GM12878 (cell line): ENCODE data around the gene MPZL1. TPM values are rescaled to one million over a fixed set of nuclear protein-coding genes. Genes with fewer than 3 reads are reported as not detected.

Experiments
- ATAC-seq: fragments of 200-7000 bp; cut with Tn5 transposase; 3 replicates; pipeline ENCODE4 v1.9.1; 2020; ENCODE audit warnings: mild to moderate bottlenecking, moderate library complexity
- BruUV-seq: library from RNA; stranded (reverse); fragments of 400-500 nt; replicated peaks from 2 replicates; lab custom pipeline; 2021; lab: Mats Ljungman, UMichigan
- CTCF ChIA-PET: fragments of 300-600 bp; sonication (Branson Sonifier 250); formaldehyde crosslinking; extraction: SDS; loops from one replicate; lab custom pipeline; 2021; ENCODE audit warnings: inconsistent platforms; lab: Yijun Ruan, JAX
- POLR2A ChIA-PET: fragments of 350-600 bp; formaldehyde crosslinking; extraction: SDS; loops from one replicate; lab custom pipeline; 2021; ENCODE audit warnings: inconsistent platforms; lab: Charles Lee
- RAD21 ChIA-PET: fragments of 300-600 bp; sonication (Branson Sonifier 250); formaldehyde crosslinking; loops from one replicate; lab custom pipeline; 2023; ENCODE audit warnings: antibody characterized with exemption; ENCODE audit not compliant: unreplicated experiment; lab: Charles Lee
- SMC1A ChIA-PET: fragments of 300-600 bp; sonication (Branson Sonifier 250); formaldehyde crosslinking; loops from one replicate; lab custom pipeline; 2023; ENCODE audit not compliant: unreplicated experiment, uncharacterized antibody; lab: Charles Lee
- DNase-seq: peaks from one replicate; pipeline ENCODE4 v3.0.0-alpha.2; 2011; ENCODE audit warnings: low read depth, low spot score
- FAIRE-seq: peaks from 3 replicates; lab custom pipeline; 2011; peaks lifted over from hg19 to GRCh38; lab: Jason Lieb, UNC
- H2AFZ ChIP-seq: 2 replicates; pipeline ENCODE4 v1.6.0; 2011; ENCODE audit warnings: low read depth, low read length, control low read depth; ENCODE audit not compliant: control insufficient read depth
- H3K27ac ChIP-seq: 2 replicates; pipeline ENCODE4 v1.5.1; 2011; ENCODE audit warnings: control low read depth; ENCODE audit not compliant: control insufficient read depth, insufficient read depth
- H3K27me3 ChIP-seq, 2 experiments: replicated peaks in 1 of 2; 2 replicates each; pipeline versions ENCODE4 v1.6.0 to v1.6.1; 2011; ENCODE audit warnings: low read length in 1 of 2; ENCODE audit not compliant: control insufficient read depth in 2 of 2, insufficient read depth in 2 of 2
- H3K36me3 ChIP-seq, 2 experiments: 2 replicates each; pipeline ENCODE4 v1.5.1; 2011; ENCODE audit warnings: low read length in 1 of 2; ENCODE audit not compliant: control insufficient read depth in 2 of 2, insufficient read depth in 2 of 2
- H3K4me1 ChIP-seq: 2 replicates; pipeline ENCODE4 v1.6.1; 2011; ENCODE audit warnings: mild to moderate bottlenecking, low read length, moderate library complexity, mixed read lengths; ENCODE audit not compliant: control insufficient read depth, insufficient read depth
- H3K4me2 ChIP-seq: 2 replicates; pipeline ENCODE4 v1.6.0; 2011; ENCODE audit warnings: control low read depth; ENCODE audit not compliant: control insufficient read depth, insufficient read depth
- H3K4me3 ChIP-seq: fragments of 200-600 bp; sonication (generic); 2 replicates; pipeline ENCODE4 v1.5.1; 2016
- H3K79me2 ChIP-seq: 2 replicates; pipeline ENCODE4 v1.6.0; 2011; ENCODE audit warnings: low read length; ENCODE audit not compliant: control insufficient read depth, insufficient read depth
- H3K9ac ChIP-seq: 2 replicates; pipeline ENCODE4 v1.8.0; 2011; ENCODE audit warnings: low read length, control low read depth, mixed read lengths; ENCODE audit not compliant: control insufficient read depth, insufficient read depth
- H3K9me3 ChIP-seq: replicated peaks from 3 replicates; pipeline ENCODE4 v1.5.1; 2011; ENCODE audit warnings: mild to moderate bottlenecking, low read length; ENCODE audit not compliant: control insufficient read depth, insufficient read depth
- H4K20me1 ChIP-seq: 2 replicates; pipeline ENCODE4 v1.6.0; 2011; ENCODE audit not compliant: control insufficient read depth, insufficient read depth
- EGR1 ChIP-seq, 2 experiments: IDR thresholded peaks; 1 replicate in 1 of 2; 2 replicates in 1 of 2; pipeline ENCODE4 v1.6.1; 2011 to 2012; ENCODE audit warnings: low read depth in 2 of 2, low read length in 2 of 2, borderline replicate concordance in 1 of 2, mild to moderate bottlenecking in 1 of 2, moderate library complexity in 1 of 2
- FOS ChIP-seq: IDR thresholded peaks from 3 replicates; pipeline ENCODE4 v1.6.1; 2011; ENCODE audit warnings: borderline replicate concordance; ENCODE audit not compliant: insufficient read length; ENCODE audit errors: extremely low read depth
- HCFC1 ChIP-seq: fragments of 150-350 bp; IDR thresholded peaks from 2 replicates; pipeline ENCODE4 v1.6.1; 2014; ENCODE audit warnings: low read length
- IKZF2 ChIP-seq, 2 experiments: fragments of 450-650 bp; IDR thresholded peaks; 2 replicates each; pipeline ENCODE4 v1.6.1; 2017; ENCODE audit warnings: mild to moderate bottlenecking in 2 of 2, moderate library complexity in 2 of 2
- IRF5 ChIP-seq: fragments of 450-650 bp; IDR thresholded peaks from 2 replicates; pipeline ENCODE4 v1.6.1; 2017; ENCODE audit warnings: borderline replicate concordance
- KAT2A ChIP-seq: conservative IDR thresholded peaks from 2 replicates; pipeline ENCODE4 v1.6.1; 2011; ENCODE audit warnings: low read depth, low read length; ENCODE audit not compliant: control insufficient read depth
- NR2C2 ChIP-seq: IDR thresholded peaks from 2 replicates; pipeline ENCODE4 v1.6.1; 2011; ENCODE audit warnings: borderline replicate concordance, low read depth; ENCODE audit not compliant: control insufficient read depth, insufficient read length
- RUNX3 ChIP-seq: IDR thresholded peaks from 2 replicates; pipeline ENCODE4 v1.6.1; 2012; ENCODE audit warnings: low read length, inconsistent platforms
- SP1 ChIP-seq: IDR thresholded peaks from one replicate; pipeline ENCODE4 v1.6.1; 2011; ENCODE audit warnings: low read depth, low read length
- ZBTB33 ChIP-seq: fragments of 450-650 bp; IDR thresholded peaks from 2 replicates; pipeline ENCODE4 v1.6.1; 2017; ENCODE audit warnings: mild to moderate bottlenecking
- ZNF274 ChIP-seq: IDR thresholded peaks from one replicate; pipeline ENCODE4 v1.8.0; 2011; ENCODE audit not compliant: insufficient read length, insufficient read depth
- WGBS: methylation state at CpG from one replicate; pipeline ENCODE4 v1.1.6; 2016; ENCODE audit warnings: low lambda C conversion rate; ENCODE audit not compliant: insufficient replicate concordance, insufficient coverage; ENCODE audit errors: missing lambda C conversion rate; 5-methylcytosine and 5-hydroxymethylcytosine counted together
- in situ Hi-C: fragments of 300-500 bp; cut with MboI; formaldehyde crosslinking; loops from 9 replicates; pipeline ENCODE4 v1.14.3; 2018; ENCODE audit warnings: mixed read lengths
- intact Hi-C: fragments of 100-400 bp; cut with micrococcal nuclease; formaldehyde crosslinking; loops from one replicate; pipeline ENCODE4 v1.14.2; 2022; ENCODE audit not compliant: unreplicated experiment
- polyA plus RNA-seq, 11 experiments: library from polyadenylated mRNA; depleted of rRNA in 4 of 11; unstranded in 6 of 11; stranded (reverse) in 5 of 11; fragments of >200 nt; fragmentation: Nextera tagmentation in 4 of 11; fragmentation: Illumina TruSeq in 1 of 11; extraction: Ambion mirVana in 4 of 11; extraction: Trizol in 1 of 11; gene quantifications; 1 replicate in 1 of 11; 2 replicates in 10 of 11; pipeline versions ENCODE4 v1.2.1 to v1.2.3, GENCODE V29; 2011 to 2016; ENCODE audit warnings: inconsistent platforms in 2 of 11, missing spikeins in 2 of 11, low read depth in 1 of 11
- total RNA-seq, 4 experiments: library from RNA; depleted of rRNA in 3 of 4; stranded (reverse); fragments of >200 nt in 3 of 4; fragmentation: Illumina TruSeq in 1 of 4; extraction: Trizol in 1 of 4; gene quantifications; 2 replicates each; pipeline versions ENCODE4 v1.2.1 to v1.2.3, GENCODE V29; 2013 to 2021

MPZL1 gene
- total and polyA plus RNA-seq, 10 of the 15 experiments (the other 5 are each of a cell fraction or from before 2014, with no cell fraction given), result 9.8 to 60.9 (median 45.9) TPM

GRCh38 chr1:167815650-167816049, 93.9 kb downstream of the MPZL1 start:
- H4K20me1 ChIP-seq, result no peaks in the 10 kb centered on the region
- ChIA-PET SMC1A (interaction anchor here (0.7 kb wide), 1 partner anchor 81 kb away, joined by 4 read pairs; no protein-coding TSS in a partner anchor), RAD21 (no interaction called here), CTCF (no interaction called here), POLR2A (no interaction called here)
- H2AFZ ChIP-seq, result no peak overlapping the region
- intact Hi-C loops, result no loop called here
- ATAC-seq, result no peak
- no peak overlapping the region for H3K4me2 ChIP-seq
- no peak overlapping the region for H3K4me3 ChIP-seq
- no peaks in the 10 kb centered on the region for H3K27me3 ChIP-seq
- H3K9me3 ChIP-seq, result peaks cover 5% of the 10 kb centered on the region; the same call in 2 of the 3 replicates
- no peak overlapping the region for H3K27ac ChIP-seq
- no peaks in the 10 kb centered on the region for H3K79me2 ChIP-seq
- no peak overlapping the region for H3K9ac ChIP-seq
- no peak for TF ChIP-seq IRF5
- TF ChIP-seq SP1, result no peak
- TF ChIP-seq FOS, result no peak
- no peak for TF ChIP-seq HCFC1
- TF ChIP-seq KAT2A, result no peak
- no peak for TF ChIP-seq EGR1 (IDR thresholded peaks at IDR 0.05; ENCODE audit: borderline replicate concordance in 1 of 2, low read depth in 2 of 2, low read length in 2 of 2)
- no peak for TF ChIP-seq NR2C2
- no peak for TF ChIP-seq ZBTB33
- TF ChIP-seq IKZF2 (IDR thresholded peaks at IDR 0.05), result no peak
- TF ChIP-seq ZNF274, result no peak
- no peak for TF ChIP-seq RUNX3
- no peaks in the 10 kb centered on the region for H3K36me3 ChIP-seq
- DNase-seq, result no peak
- FAIRE-seq, result no peak
- in situ Hi-C loops, result no loop called here
- 41% methylated on average over 1 of the region's 1 CpG for WGBS
- BruUV-seq, result no TSS peak
- no peaks in the 10 kb centered on the region for H3K4me1 ChIP-seq
